HepG2 (cell line): ENCODE data around the gene TSKU. TPM values are rescaled to one million over a fixed set of nuclear protein-coding genes. Genes with fewer than 3 reads are reported as not detected.

Experiments
- ATAC-seq: fragments of 200-7000 bp; cut with Tn5 transposase; 3 replicates; pipeline ENCODE4 v1.9.1; 2020; ENCODE audit warnings: mild to moderate bottlenecking, moderate library complexity
- BruUV-seq: library from RNA; stranded (reverse); fragments of 400-500 nt; replicated peaks from 2 replicates; lab custom pipeline; 2021; lab: Mats Ljungman, UMichigan
- CTCF ChIA-PET: fragments of 300-600 bp; formaldehyde crosslinking; extraction: SDS; loops from one replicate; lab custom pipeline; 2021; ENCODE audit warnings: low total read pairs, inconsistent platforms, low intra/inter-chr PET ratio; lab: Yijun Ruan, JAX
- POLR2A ChIA-PET: fragments of 350-600 bp; sonication (Branson Sonifier 250); formaldehyde crosslinking; loops from one replicate; lab custom pipeline; 2020; ENCODE audit warnings: antibody characterized with exemption, inconsistent platforms; lab: Yijun Ruan, JAX
- DNase-seq: peaks from one replicate; pipeline ENCODE4 v3.0.0-alpha.2; 2015; ENCODE audit warnings: low spot score
- FAIRE-seq: peaks from 3 replicates; lab custom pipeline; 2011; peaks lifted over from hg19 to GRCh38; lab: Jason Lieb, UNC
- H2AFZ ChIP-seq: one replicate; pipeline ENCODE4 v1.6.1; 2011; ENCODE audit warnings: low read length, inconsistent platforms
- H3K27ac ChIP-seq: fragments of 300-600 bp; 3 replicates; pipeline ENCODE4 v1.8.0; 2011; ENCODE audit warnings: mixed run types, mild to moderate bottlenecking, mixed read lengths, low read length, inconsistent platforms; ENCODE audit not compliant: insufficient read depth; ENCODE audit errors: extremely low read length
- H3K27me3 ChIP-seq, 2 experiments: fragments of 200-600 bp in 1 of 2; 2 replicates in 1 of 2; 3 replicates in 1 of 2; pipeline versions ENCODE4 v1.6.0 to v1.8.0; 2011; ENCODE audit warnings: low read length in 2 of 2, mild to moderate bottlenecking in 2 of 2, moderate library complexity in 2 of 2, inconsistent platforms in 1 of 2; ENCODE audit not compliant: insufficient read depth in 2 of 2, control insufficient read depth in 1 of 2
- H3K36me3 ChIP-seq, 2 experiments: fragments of 200-600 bp in 1 of 2; replicated peaks in 1 of 2; 2 replicates in 1 of 2; 3 replicates in 1 of 2; pipeline versions ENCODE4 v1.5.1 to v1.8.0; 2011; ENCODE audit warnings: low read length in 2 of 2, inconsistent platforms in 1 of 2; ENCODE audit not compliant: insufficient read depth in 2 of 2, control insufficient read depth in 1 of 2
- H3K4me1 ChIP-seq: 2 replicates; pipeline ENCODE4 v1.5.1; 2012; ENCODE audit warnings: low read length, inconsistent platforms; ENCODE audit not compliant: insufficient read depth
- H3K4me2 ChIP-seq: 2 replicates; pipeline ENCODE4 v1.6.0; 2011; ENCODE audit warnings: low read depth, low read length, inconsistent platforms
- H3K4me3 ChIP-seq, 3 experiments: fragments of 200-600 bp in 1 of 3; sonication (generic), shearing (Covaris generic) in 1 of 3; replicated peaks in 1 of 3; 2 replicates each; pipeline ENCODE4 v1.5.1; 2011 to 2016; ENCODE audit warnings: low read length in 3 of 3, inconsistent platforms in 2 of 3, low read depth in 2 of 3, mild to moderate bottlenecking in 2 of 3, control low read depth in 1 of 3, mixed read lengths in 1 of 3; ENCODE audit not compliant: insufficient read depth in 1 of 3
- H3K79me2 ChIP-seq: one replicate; pipeline ENCODE4 v1.6.1; 2011; ENCODE audit warnings: low read length, inconsistent platforms; ENCODE audit not compliant: insufficient read depth
- H3K9ac ChIP-seq: 2 replicates; pipeline ENCODE4 v1.6.0; 2011; ENCODE audit warnings: mild to moderate bottlenecking, low read depth, low read length, inconsistent platforms; ENCODE audit not compliant: insufficient read depth
- H3K9me3 ChIP-seq: 2 replicates; pipeline ENCODE4 v1.5.1; 2012; ENCODE audit warnings: mild to moderate bottlenecking, low read length
- H4K20me1 ChIP-seq: 2 replicates; pipeline ENCODE4 v1.6.0; 2011; ENCODE audit warnings: inconsistent platforms, mild to moderate bottlenecking, low read length, moderate library complexity; ENCODE audit not compliant: insufficient read depth
- NR3C1 ChIP-seq: sonication (generic); formaldehyde crosslinking; IDR thresholded peaks from 2 replicates; pipeline ENCODE4 v1.4.0; 2020; ENCODE audit warnings: missing genetic modification reagents
- PHF8 ChIP-seq: sonication (generic); formaldehyde crosslinking; IDR thresholded peaks from 2 replicates; pipeline ENCODE4 v1.5.0; 2020; ENCODE audit warnings: missing genetic modification reagents
- POGK ChIP-seq: sonication (generic); formaldehyde crosslinking; conservative IDR thresholded peaks from 2 replicates; pipeline ENCODE4 v1.8.0; 2022; ENCODE audit warnings: mild to moderate bottlenecking, moderate library complexity, missing genetic modification reagents
- RBM39 ChIP-seq: fragments of 200-400 bp; formaldehyde crosslinking; IDR thresholded peaks from one replicate; pipeline ENCODE4 v1.6.1; 2018; ENCODE audit warnings: antibody characterized with exemption, mild to moderate bottlenecking, low read depth, low read length; ENCODE audit not compliant: poor library complexity, severe bottlenecking
- SALL1 ChIP-seq: sonication (generic); formaldehyde crosslinking; IDR thresholded peaks from 2 replicates; pipeline ENCODE4 v1.8.0; 2022; ENCODE audit warnings: mild to moderate bottlenecking, missing genetic modification reagents
- ZBTB34 ChIP-seq: sonication (generic); formaldehyde crosslinking; IDR thresholded peaks from 2 replicates; pipeline ENCODE4 v1.8.0; 2022; ENCODE audit warnings: mild to moderate bottlenecking, missing genetic modification reagents
- ZGPAT ChIP-seq: IDR thresholded peaks from 2 replicates; pipeline ENCODE4 v1.6.1; 2016; ENCODE audit warnings: mild to moderate bottlenecking
- ZNF143 ChIP-seq: sonication (generic); formaldehyde crosslinking; IDR thresholded peaks from 2 replicates; pipeline ENCODE4 v1.4.0; 2020; ENCODE audit warnings: missing genetic modification reagents
- ZNF256 ChIP-seq: sonication (generic); formaldehyde crosslinking; conservative IDR thresholded peaks from 2 replicates; pipeline ENCODE4 v1.4.0; 2020; ENCODE audit warnings: missing genetic modification reagents
- ZNF670 ChIP-seq: sonication (generic); formaldehyde crosslinking; IDR thresholded peaks from 2 replicates; pipeline ENCODE4 v1.8.0; 2022; ENCODE audit warnings: mild to moderate bottlenecking, missing genetic modification reagents, borderline replicate concordance
- WGBS: methylation state at CpG from one replicate; pipeline ENCODE4 v1.1.6; 2017; ENCODE audit warnings: low lambda C conversion rate; 5-methylcytosine and 5-hydroxymethylcytosine counted together
- in situ Hi-C: cut with HindIII; loops from 2 replicates; pipeline ENCODE4 v1.10.0; 2017; ENCODE audit warnings: low pct_unique_long_range_greater_than_20kb; ENCODE audit not compliant: extremely low pct_ligation_motif_present
- intact Hi-C: fragments of 100-400 bp; cut with micrococcal nuclease; formaldehyde crosslinking; loops from one replicate; pipeline ENCODE4 v1.10.0; 2022; ENCODE audit not compliant: unreplicated experiment
- polyA plus RNA-seq, 8 experiments: library from polyadenylated mRNA; depleted of rRNA in 3 of 8; stranded (reverse) in 7 of 8; unstranded in 1 of 8; fragments of >200 nt; fragmentation: Illumina TruSeq in 4 of 8; extraction: Trizol in 4 of 8; gene quantifications; 2 replicates each; pipeline versions ENCODE4 v1.2.1 to v1.2.3, GENCODE V29; 2011 to 2016; ENCODE audit warnings: low read depth in 4 of 8, missing spikeins in 1 of 8, mixed read lengths in 1 of 8; ENCODE audit not compliant: insufficient read depth in 1 of 8
- total RNA-seq, 5 experiments: library from RNA; depleted of rRNA; stranded (reverse); fragments of >200 nt; fragmentation: Illumina TruSeq; extraction: Trizol; gene quantifications; 2 replicates each; pipeline ENCODE4 v1.2.3, GENCODE V29; 2016; ENCODE audit warnings: low read depth in 1 of 5

The TSKU gene
- total and polyA plus RNA-seq, 2 of the 13 experiments (the other 11 are each of a cell fraction or from before 2014, with no cell fraction given): 20.3 to 21.4 TPM

GRCh38 chr11:76785513-76785912, 2.4 kb downstream of the TSKU start:
- in situ Hi-C loops (no loop called here), intact Hi-C loops (loop anchor here (1.0 to 10.0 kb wide), 3 partner anchors 8 to 971 kb away; partner anchors contain the start of gene UVRAG)
- BruUV-seq: no TSS peak
- H3K9me3 ChIP-seq: no peaks in the 10 kb centered on the region
- no peak for FAIRE-seq
- H3K4me1 ChIP-seq: peaks cover 74% of the 10 kb centered on the region
- no peaks in the 10 kb centered on the region; a peak in 3 of 5 replicates for H3K36me3 ChIP-seq
- no peak overlapping the region for H2AFZ ChIP-seq
- H3K9ac ChIP-seq: peak overlapping the region; percentile 92; the same call in 1 of the 2 replicates
- peaks cover 72% of the 10 kb centered on the region for H3K79me2 ChIP-seq
- ChIA-PET POLR2A (interaction anchor here (1.6 to 4.7 kb wide), 2 partner anchors 16 kb away, joined by 8 to 39 read pairs; no protein-coding TSS in a partner anchor), CTCF (no interaction called here)
- H3K4me2 ChIP-seq: peak overlapping the region; percentile 92
- TF ChIP-seq ZBTB34: no peak
- no peak for TF ChIP-seq RBM39
- no peak for TF ChIP-seq NR3C1 (CRISPR knock-in tag)
- TF ChIP-seq PHF8 (CRISPR knock-in tag): no peak
- TF ChIP-seq ZNF670 (CRISPR knock-in tag): no peak
- TF ChIP-seq ZGPAT (CRISPR knock-in tag): no peak
- TF ChIP-seq POGK: no peak
- TF ChIP-seq ZNF256 (CRISPR knock-in tag): no peak
- no peak for TF ChIP-seq SALL1 (CRISPR knock-in tag)
- TF ChIP-seq ZNF143 (CRISPR knock-in tag): no peak
- H3K27ac ChIP-seq: peak overlapping the region; percentile 12
- 81% methylated on average over 6 of the region's 6 CpGs for WGBS
- no peak for ATAC-seq
- H3K27me3 ChIP-seq: no peaks in the 10 kb centered on the region
- peak overlapping the region in 2 of 3 experiments; percentile 88 to 97; a peak in 4 of 6 replicates for H3K4me3 ChIP-seq
- H4K20me1 ChIP-seq: peaks cover 43% of the 10 kb centered on the region
- DNase-seq: no peak
